ENCODE results near the gene SEMA3A. TPM values are rescaled to one million over a fixed set of nuclear protein-coding genes. Genes with fewer than 3 reads are reported as not detected.

The SEMA3A gene
- total and polyA plus RNA-seq, 4 experiments from 2014 or later: 0.26 to 0.78 (median 0.38) TPM; not detected in 1

GRCh38 chr7:84013616-84014240, 180.9 kb downstream of the SEMA3A start:
- POLR2A ChIA-PET (ENCODE audit: partially characterized antibody): no interaction called here
- intact Hi-C loops (cut with micrococcal nuclease): no loop called here

DNA sequence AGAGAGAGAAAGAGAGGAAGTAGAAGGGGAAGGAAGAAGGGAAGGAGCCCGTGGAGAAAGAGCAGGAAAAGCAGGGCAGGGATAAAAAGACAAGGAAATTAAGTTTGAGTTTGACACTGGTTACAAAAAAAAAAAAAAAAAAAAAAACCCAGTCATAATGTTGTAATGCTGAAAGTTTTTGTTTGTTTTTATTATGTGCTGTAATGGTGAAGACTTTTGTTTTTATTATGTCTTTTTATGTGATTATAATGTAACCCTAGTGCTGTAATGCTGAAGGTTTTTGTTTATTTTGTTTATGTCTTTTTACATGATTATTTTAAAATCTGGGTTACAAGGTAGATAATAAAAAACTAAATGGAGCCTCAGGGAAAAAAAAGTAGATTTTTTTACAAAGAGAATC, 184.8 kb downstream of the SEMA3A start:
- no peaks in the 10 kb centered on the region for H3K27me3 Mint-ChIP-seq
- peaks cover 0 to 5% (median 0%) of the 10 kb centered on the region in 8 donors for H3K9me3 Mint-ChIP-seq
- H3K4me3 Mint-ChIP-seq: no peak overlapping the region
- H3K36me3 Mint-ChIP-seq: no peaks in the 10 kb centered on the region
- H3K4me1 Mint-ChIP-seq: no peaks in the 10 kb centered on the region
- H3K9me3 ChIP-seq (ENCODE audit: control insufficient read depth in 1 of 2, low read length in 2 of 2): no peaks in the 10 kb centered on the region
- DNase-seq: no peak
- no peaks in the 10 kb centered on the region for H3K27me3 ChIP-seq (ENCODE audit: insufficient read depth, low read length)
- no peaks in the 10 kb centered on the region for H3K36me3 ChIP-seq (ENCODE audit: insufficient read depth, low read length)
- no peak overlapping the region for H3K4me3 ChIP-seq (ENCODE audit: low read length in 2 of 2)
- CTCF ChIA-PET (ENCODE audit: partially characterized antibody): no interaction called here
- no peak overlapping the region for H3K27ac Mint-ChIP-seq
- intact Hi-C loops (cut with micrococcal nuclease): no loop called here
- H3K4me1 ChIP-seq (ENCODE audit: insufficient read depth, low read length): no peaks in the 10 kb centered on the region
- no peak overlapping the region for H3K27ac ChIP-seq (ENCODE audit: low read depth, low read length)
- POLR2A ChIA-PET (ENCODE audit: partially characterized antibody): no interaction called here

More at GRCh38 chr7:84013616-84014240, 180.9 kb downstream of the SEMA3A start:
- no peaks in the 10 kb centered on the region for H3K36me3 Mint-ChIP-seq
- no peak for DNase-seq
- H3K4me3 ChIP-seq (ENCODE audit: low read length in 2 of 2): no peak overlapping the region
- no peaks in the 10 kb centered on the region for H3K36me3 ChIP-seq (ENCODE audit: insufficient read depth, low read length)
- H3K27me3 Mint-ChIP-seq: peaks cover 0 to 2% of the 10 kb centered on the region in 2 donors
- H3K9me3 Mint-ChIP-seq: peaks cover 0 to 5% (median 0%) of the 10 kb centered on the region in 8 donors
- no peak overlapping the region for H3K27ac ChIP-seq (ENCODE audit: low read depth, low read length)
- no peaks in the 10 kb centered on the region for H3K27me3 ChIP-seq (ENCODE audit: insufficient read depth, low read length)
- peaks cover 0 to 2% of the 10 kb centered on the region in 2 donors for H3K9me3 ChIP-seq (ENCODE audit: control insufficient read depth in 1 of 2, low read length in 2 of 2)
- no peak overlapping the region for H3K27ac Mint-ChIP-seq
- no peaks in the 10 kb centered on the region for H3K4me1 ChIP-seq (ENCODE audit: insufficient read depth, low read length)
- H3K4me3 Mint-ChIP-seq: no peak overlapping the region
- CTCF ChIA-PET (ENCODE audit: partially characterized antibody): no interaction called here
- H3K4me1 Mint-ChIP-seq: no peaks in the 10 kb centered on the region

DNA sequence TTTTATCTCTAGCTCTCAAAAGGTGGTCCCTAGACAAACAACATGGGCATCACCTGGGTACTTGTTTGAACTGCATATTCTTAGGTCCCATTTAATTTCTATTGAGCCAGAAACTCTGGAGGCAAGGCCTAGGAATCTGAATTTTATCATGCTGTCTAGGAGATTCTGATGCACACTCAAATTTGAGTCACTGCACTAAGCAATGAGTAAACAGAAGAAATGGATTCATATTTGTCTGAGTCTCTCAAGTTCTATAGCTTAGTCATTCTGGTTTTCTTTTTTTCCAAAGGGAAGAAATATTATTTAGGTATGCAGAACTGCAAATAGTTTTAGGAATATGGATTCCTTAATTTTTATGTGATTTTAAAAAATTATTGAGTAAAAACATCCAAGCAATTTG, 185.5 kb downstream of the SEMA3A start:
- peaks cover 0 to 3% (median 0%) of the 10 kb centered on the region in 8 donors for H3K9me3 Mint-ChIP-seq
- H3K36me3 ChIP-seq (ENCODE audit: insufficient read depth, low read length): no peaks in the 10 kb centered on the region
- ChIA-PET CTCF (ENCODE audit: partially characterized antibody) (no interaction called here), POLR2A (ENCODE audit: partially characterized antibody) (no interaction called here)
- DNase-seq: no peak
- H3K27me3 ChIP-seq (ENCODE audit: insufficient read depth, low read length): no peaks in the 10 kb centered on the region
- no peaks in the 10 kb centered on the region for H3K4me1 ChIP-seq (ENCODE audit: insufficient read depth, low read length)
- H3K4me3 ChIP-seq (ENCODE audit: low read length in 2 of 2): no peak overlapping the region
- no peaks in the 10 kb centered on the region for H3K9me3 ChIP-seq (ENCODE audit: control insufficient read depth in 1 of 2, low read length in 2 of 2)
- no peak overlapping the region for H3K27ac Mint-ChIP-seq
- H3K36me3 Mint-ChIP-seq: no peaks in the 10 kb centered on the region
- H3K27me3 Mint-ChIP-seq: no peaks in the 10 kb centered on the region
- H3K27ac ChIP-seq (ENCODE audit: low read depth, low read length): no peak overlapping the region
- H3K4me1 Mint-ChIP-seq: no peaks in the 10 kb centered on the region
- intact Hi-C loops (cut with micrococcal nuclease): no loop called here
- H3K4me3 Mint-ChIP-seq: no peak overlapping the region

DNA sequence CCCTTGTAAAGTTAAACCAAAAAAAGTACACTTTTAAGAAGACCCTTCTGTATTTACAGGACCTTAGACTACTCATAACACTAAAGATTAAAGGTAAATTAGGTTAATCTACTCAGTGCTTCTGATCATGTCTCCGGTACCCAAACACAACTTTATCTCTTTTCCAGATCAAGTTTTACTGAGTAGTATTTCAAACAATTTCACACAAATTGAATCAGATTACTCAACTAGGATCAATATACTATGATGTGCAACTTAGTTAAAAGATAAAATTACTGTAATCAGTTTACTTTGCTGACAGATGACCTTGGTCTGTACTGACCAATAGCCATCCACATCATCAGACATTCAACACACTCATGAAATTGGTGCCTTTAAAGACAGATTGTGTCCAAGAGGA, 191.4 kb downstream of the SEMA3A start:
- Mint-ChIP-seq H3K36me3 (no peaks in the 10 kb centered on the region), H3K4me1 (no peaks in the 10 kb centered on the region), H3K9me3 (no peaks in the 10 kb centered on the region), H3K4me3 (no peak overlapping the region), H3K27ac (no peak overlapping the region), H3K27me3 (no peaks in the 10 kb centered on the region)
- no peak overlapping the region for H3K27ac ChIP-seq (ENCODE audit: low read depth, low read length)
- no peak for DNase-seq
- intact Hi-C loops (cut with micrococcal nuclease): no loop called here
- H3K9me3 ChIP-seq (ENCODE audit: control insufficient read depth in 1 of 2, low read length in 2 of 2): no peaks in the 10 kb centered on the region
- H3K4me3 ChIP-seq (ENCODE audit: low read length in 2 of 2): no peak overlapping the region
- H3K36me3 ChIP-seq (ENCODE audit: insufficient read depth, low read length): no peaks in the 10 kb centered on the region
- H3K27me3 ChIP-seq (ENCODE audit: insufficient read depth, low read length): no peaks in the 10 kb centered on the region
- H3K4me1 ChIP-seq (ENCODE audit: insufficient read depth, low read length): no peaks in the 10 kb centered on the region
- ChIA-PET CTCF (ENCODE audit: partially characterized antibody) (no interaction called here), POLR2A (ENCODE audit: partially characterized antibody) (no interaction called here)

DNA sequence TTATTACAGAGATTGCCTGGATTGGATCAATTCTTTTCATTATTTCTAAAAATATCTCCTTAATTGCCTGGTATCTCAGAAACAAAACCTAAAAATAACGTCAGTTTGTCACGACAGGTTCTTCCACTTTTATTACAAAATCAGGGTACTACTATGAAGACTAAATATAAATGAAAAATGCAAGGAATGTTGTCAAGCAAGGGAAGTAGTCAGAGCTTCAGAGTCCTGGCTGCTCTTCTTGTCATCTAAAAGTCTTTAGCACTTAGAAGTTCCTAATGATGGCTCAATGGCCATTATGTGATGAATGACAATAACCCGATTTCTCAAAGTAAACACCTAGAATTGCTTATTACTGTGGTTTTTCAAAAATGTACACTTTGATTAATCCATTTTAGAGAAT, 192.2 kb downstream of the SEMA3A start:
- Mint-ChIP-seq H3K4me1 (no peaks in the 10 kb centered on the region), H3K36me3 (no peaks in the 10 kb centered on the region), H3K9me3 (no peaks in the 10 kb centered on the region), H3K27me3 (no peaks in the 10 kb centered on the region), H3K4me3 (no peak overlapping the region), H3K27ac (no peak overlapping the region)
- H3K4me1 ChIP-seq (ENCODE audit: insufficient read depth, low read length): no peaks in the 10 kb centered on the region
- ChIA-PET CTCF (ENCODE audit: partially characterized antibody) (no interaction called here), POLR2A (ENCODE audit: partially characterized antibody) (no interaction called here)
- H3K27me3 ChIP-seq (ENCODE audit: insufficient read depth, low read length): no peaks in the 10 kb centered on the region
- H3K9me3 ChIP-seq (ENCODE audit: control insufficient read depth in 1 of 2, low read length in 2 of 2): no peaks in the 10 kb centered on the region
- no peaks in the 10 kb centered on the region for H3K36me3 ChIP-seq (ENCODE audit: insufficient read depth, low read length)
- H3K27ac ChIP-seq (ENCODE audit: low read depth, low read length): no peak overlapping the region
- intact Hi-C loops (cut with micrococcal nuclease): no loop called here
- no peak overlapping the region for H3K4me3 ChIP-seq (ENCODE audit: low read length in 2 of 2)
- DNase-seq: no peak

GRCh38 chr7:83996879-83997278, 197.7 kb downstream of the SEMA3A start:
- no peak overlapping the region for H3K4me3 ChIP-seq (ENCODE audit: low read length in 2 of 2)
- ChIA-PET POLR2A (ENCODE audit: partially characterized antibody) (no interaction called here), CTCF (ENCODE audit: partially characterized antibody) (no interaction called here)
- H3K27me3 Mint-ChIP-seq: no peaks in the 10 kb centered on the region
- H3K27ac ChIP-seq (ENCODE audit: low read depth, low read length): no peak overlapping the region
- no peak overlapping the region for H3K27ac Mint-ChIP-seq
- H3K36me3 ChIP-seq (ENCODE audit: insufficient read depth, low read length): no peaks in the 10 kb centered on the region
- intact Hi-C loops (cut with micrococcal nuclease): no loop called here
- no peak for DNase-seq
- H3K9me3 ChIP-seq (ENCODE audit: control insufficient read depth in 1 of 2, low read length in 2 of 2): no peaks in the 10 kb centered on the region
- H3K4me1 ChIP-seq (ENCODE audit: insufficient read depth, low read length): no peaks in the 10 kb centered on the region
- no peaks in the 10 kb centered on the region for H3K36me3 Mint-ChIP-seq
- H3K9me3 Mint-ChIP-seq: peaks cover 0 to 4% (median under 1%) of the 10 kb centered on the region in 8 donors
- no peaks in the 10 kb centered on the region for H3K27me3 ChIP-seq (ENCODE audit: insufficient read depth, low read length)
- no peak overlapping the region for H3K4me3 Mint-ChIP-seq
- no peaks in the 10 kb centered on the region for H3K4me1 Mint-ChIP-seq

- ChIA-PET CTCF (ENCODE audit: partially characterized antibody) (interaction anchor here (1.3 kb wide), 1 partner anchor 11 kb away, joined by 3 read pairs; no protein-coding TSS in a partner anchor), POLR2A (ENCODE audit: partially characterized antibody) (no interaction called here)
- intact Hi-C loops (cut with micrococcal nuclease): no loop called here
- H3K27ac Mint-ChIP-seq: no peak overlapping the region
- DNase-seq: no peak
- no peaks in the 10 kb centered on the region for H3K36me3 ChIP-seq (ENCODE audit: insufficient read depth, low read length)
- H3K9me3 Mint-ChIP-seq: peaks cover 0 to 2% (median 0%) of the 10 kb centered on the region in 8 donors
- no peak overlapping the region for H3K27ac ChIP-seq (ENCODE audit: low read depth, low read length)
- H3K27me3 ChIP-seq (ENCODE audit: insufficient read depth, low read length): no peaks in the 10 kb centered on the region
- no peaks in the 10 kb centered on the region for H3K9me3 ChIP-seq (ENCODE audit: control insufficient read depth in 1 of 2, low read length in 2 of 2)
- no peak overlapping the region for H3K4me3 ChIP-seq (ENCODE audit: low read length in 2 of 2)
- no peaks in the 10 kb centered on the region for H3K27me3 Mint-ChIP-seq
- no peaks in the 10 kb centered on the region for H3K4me1 ChIP-seq (ENCODE audit: insufficient read depth, low read length)
- H3K4me1 Mint-ChIP-seq: no peaks in the 10 kb centered on the region
- H3K36me3 Mint-ChIP-seq: no peaks in the 10 kb centered on the region
- no peak overlapping the region for H3K4me3 Mint-ChIP-seq
These were observed 206.8 kb downstream of the SEMA3A start for GRCh38 chr7:83987764-83988163.

DNA sequence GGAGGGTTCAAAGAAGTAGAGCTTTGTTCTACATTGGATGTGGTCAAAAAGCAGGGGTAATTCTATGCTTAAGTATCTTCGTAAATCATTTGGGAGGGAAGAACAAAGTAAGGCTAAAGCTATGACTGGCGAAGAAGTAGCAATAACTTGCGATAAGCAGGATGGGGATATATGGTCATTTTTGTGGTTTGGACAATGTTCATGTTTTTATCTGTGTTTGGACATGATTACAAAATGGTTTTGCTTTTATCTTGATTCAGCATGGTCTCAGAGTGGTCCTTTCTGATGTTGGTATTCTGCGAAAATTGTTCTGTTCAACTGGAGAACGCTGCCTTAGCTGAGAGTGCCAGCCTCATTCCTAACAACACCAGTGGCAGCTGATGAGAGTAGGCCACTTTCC, 208.8 kb downstream of the SEMA3A start:
- no peak overlapping the region for H3K27ac ChIP-seq (ENCODE audit: low read depth, low read length)
- Mint-ChIP-seq H3K4me3 (no peak overlapping the region), H3K9me3 (peaks cover 0 to 2% (median 0%) of the 10 kb centered on the region in 8 donors), H3K27me3 (no peaks in the 10 kb centered on the region), H3K27ac (no peak overlapping the region), H3K36me3 (no peaks in the 10 kb centered on the region), H3K4me1 (no peaks in the 10 kb centered on the region)
- CTCF ChIA-PET (ENCODE audit: partially characterized antibody): no interaction called here
- H3K36me3 ChIP-seq (ENCODE audit: insufficient read depth, low read length): no peaks in the 10 kb centered on the region
- no peaks in the 10 kb centered on the region for H3K9me3 ChIP-seq (ENCODE audit: control insufficient read depth in 1 of 2, low read length in 2 of 2)
- H3K4me1 ChIP-seq (ENCODE audit: insufficient read depth, low read length): no peaks in the 10 kb centered on the region
- H3K27me3 ChIP-seq (ENCODE audit: insufficient read depth, low read length): no peaks in the 10 kb centered on the region
- DNase-seq: no peak
- H3K4me3 ChIP-seq (ENCODE audit: low read length in 2 of 2): no peak overlapping the region
- POLR2A ChIA-PET (ENCODE audit: partially characterized antibody): no interaction called here
- intact Hi-C loops (cut with micrococcal nuclease): no loop called here

All from CD4-positive, alpha-beta memory T cell (primary cell).